ENCODE measurements around the gene CRAT.

CRAT gene

GRCh38 chr9:129142138-129142935 lies 31.7 kb upstream of the CRAT start:
- no peak for TF ChIP-seq EGR1 (IDR thresholded peaks at IDR 0.05)
- TF ChIP-seq TEAD4 (IDR thresholded peaks at IDR 0.05) = no peak
- no peak for TF ChIP-seq TCF12 (IDR thresholded peaks at IDR 0.05; ENCODE audit: low read depth)
- no peak for TF ChIP-seq RAD21 (IDR thresholded peaks at IDR 0.05; ENCODE audit: low read depth)
- no peak for TF ChIP-seq TAF1 (IDR thresholded peaks at IDR 0.05; ENCODE audit: low read depth)
- TF ChIP-seq REST (IDR thresholded peaks at IDR 0.05; ENCODE audit: low read depth) = no peak
- no peak for TF ChIP-seq EP300 (IDR thresholded peaks at IDR 0.05; ENCODE audit: borderline replicate concordance)

GRCh38 chr9:129141066-129142041 lies 30.8 kb upstream of the CRAT start:
- TF ChIP-seq CREB1 (IDR thresholded peaks at IDR 0.05; ENCODE audit: low read depth) = no peak
- no peak for TF ChIP-seq CEBPB (IDR thresholded peaks at IDR 0.05)
- no peak for TF ChIP-seq EP300 (IDR thresholded peaks at IDR 0.05; ENCODE audit: borderline replicate concordance)
- TF ChIP-seq ZBTB7A (IDR thresholded peaks at IDR 0.05; ENCODE audit: low read depth) = no peak
- no peak for TF ChIP-seq RAD21 (IDR thresholded peaks at IDR 0.05; ENCODE audit: low read depth)
- TF ChIP-seq USF1 (IDR thresholded peaks at IDR 0.05) = no peak
- TF ChIP-seq YY1 (IDR thresholded peaks at IDR 0.05; ENCODE audit: low read depth) = no peak
- TF ChIP-seq TCF12 (IDR thresholded peaks at IDR 0.05; ENCODE audit: low read depth) = no peak
- TF ChIP-seq EGR1 (IDR thresholded peaks at IDR 0.05) = no peak
- TF ChIP-seq REST (IDR thresholded peaks at IDR 0.05; ENCODE audit: low read depth) = no peak
- no peak for TF ChIP-seq TAF1 (IDR thresholded peaks at IDR 0.05; ENCODE audit: low read depth)
- TF ChIP-seq NFIC (IDR thresholded peaks at IDR 0.05) = no peak
- TF ChIP-seq FOXM1 (IDR thresholded peaks at IDR 0.05; ENCODE audit: borderline replicate concordance, low read depth) = no peak

- TF ChIP-seq REST (IDR thresholded peaks at IDR 0.05; ENCODE audit: low read depth) = no peak
- no peak for TF ChIP-seq FOXM1 (IDR thresholded peaks at IDR 0.05; ENCODE audit: borderline replicate concordance, low read depth)
- no peak for TF ChIP-seq MAX (IDR thresholded peaks at IDR 0.05)
- TF ChIP-seq NFIC (IDR thresholded peaks at IDR 0.05) = no peak
- TF ChIP-seq USF1 (IDR thresholded peaks at IDR 0.05) = no peak
- no peak for TF ChIP-seq TAF1 (IDR thresholded peaks at IDR 0.05; ENCODE audit: low read depth)
- no peak for TF ChIP-seq CEBPB (IDR thresholded peaks at IDR 0.05)
- TF ChIP-seq RAD21 (IDR thresholded peaks at IDR 0.05; ENCODE audit: low read depth) = no peak
- no peak for TF ChIP-seq YY1 (IDR thresholded peaks at IDR 0.05; ENCODE audit: low read depth)
- TF ChIP-seq EGR1 (IDR thresholded peaks at IDR 0.05) = no peak
- TF ChIP-seq EP300 (IDR thresholded peaks at IDR 0.05; ENCODE audit: borderline replicate concordance) = no peak
- no peak for TF ChIP-seq TCF12 (IDR thresholded peaks at IDR 0.05; ENCODE audit: low read depth)
These were observed 29.9 kb upstream of the CRAT start for GRCh38 chr9:129140397-129141065.

Data from Ishikawa (cell line).